Measurements from ENCODE around the gene MLPH.
"Not testable (repeated sequence)": the region's sequence is repeated elsewhere in the genome, so short reads cannot be mapped to it uniquely, and the experiment has no call there.

Gene MLPH

GRCh38 chr2:237593036-237593435 is 106.0 kb downstream of the MLPH start:
- DNase-seq (ENCODE audit: insufficient read length, low spot score) (no peak), FAIRE-seq (no peak)
- TF ChIP-seq, protein P1, sequence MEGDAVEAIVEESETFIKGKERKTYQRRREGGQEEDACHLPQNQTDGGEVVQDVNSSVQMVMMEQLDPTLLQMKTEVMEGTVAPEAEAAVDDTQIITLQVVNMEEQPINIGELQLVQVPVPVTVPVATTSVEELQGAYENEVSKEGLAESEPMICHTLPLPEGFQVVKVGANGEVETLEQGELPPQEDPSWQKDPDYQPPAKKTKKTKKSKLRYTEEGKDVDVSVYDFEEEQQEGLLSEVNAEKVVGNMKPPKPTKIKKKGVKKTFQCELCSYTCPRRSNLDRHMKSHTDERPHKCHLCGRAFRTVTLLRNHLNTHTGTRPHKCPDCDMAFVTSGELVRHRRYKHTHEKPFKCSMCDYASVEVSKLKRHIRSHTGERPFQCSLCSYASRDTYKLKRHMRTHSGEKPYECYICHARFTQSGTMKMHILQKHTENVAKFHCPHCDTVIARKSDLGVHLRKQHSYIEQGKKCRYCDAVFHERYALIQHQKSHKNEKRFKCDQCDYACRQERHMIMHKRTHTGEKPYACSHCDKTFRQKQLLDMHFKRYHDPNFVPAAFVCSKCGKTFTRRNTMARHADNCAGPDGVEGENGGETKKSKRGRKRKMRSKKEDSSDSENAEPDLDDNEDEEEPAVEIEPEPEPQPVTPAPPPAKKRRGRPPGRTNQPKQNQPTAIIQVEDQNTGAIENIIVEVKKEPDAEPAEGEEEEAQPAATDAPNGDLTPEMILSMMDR (IDR thresholded peaks at IDR 0.05; ENCODE audit: insufficient read depth, missing control alignments): no peak

DNA sequence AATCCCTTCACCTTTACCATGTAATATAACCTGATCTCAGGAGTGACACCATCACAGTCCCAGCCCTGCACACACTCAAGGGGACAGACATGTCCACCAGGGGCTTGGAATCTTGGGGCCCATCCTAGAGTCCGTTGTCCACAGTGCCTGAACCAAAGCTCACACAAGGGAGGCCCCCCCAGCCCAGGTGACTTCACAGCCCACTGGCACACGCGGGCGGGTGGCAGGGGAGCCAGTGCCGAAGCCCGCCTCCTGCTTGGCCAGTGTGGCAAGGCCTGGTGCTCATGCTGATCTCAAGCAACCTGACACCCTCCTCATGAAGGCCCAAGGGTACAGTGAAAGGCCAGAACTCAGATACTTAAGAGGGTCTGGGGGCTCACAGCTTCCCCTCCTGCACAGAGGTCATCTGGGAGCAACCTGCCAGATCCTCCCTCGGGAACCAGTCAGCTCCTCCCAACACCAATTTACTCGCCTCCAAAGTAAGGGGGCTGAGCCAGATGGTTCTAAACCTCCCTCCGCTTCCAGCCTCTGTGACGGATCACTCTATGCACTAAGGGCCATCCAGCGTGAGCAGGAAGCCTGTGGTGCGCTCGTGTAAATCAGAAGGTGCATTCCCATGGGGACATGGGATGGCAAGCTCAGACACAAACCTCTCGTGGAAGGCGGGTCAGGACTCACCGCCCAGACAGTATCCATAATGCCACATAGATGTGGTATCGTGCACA is 106.7 kb downstream of the MLPH start:
- TF ChIP-seq, protein P1 (IDR thresholded peaks at IDR 0.05; ENCODE audit: insufficient read depth, missing control alignments): no peak
- no peak for FAIRE-seq
- no peak for DNase-seq (ENCODE audit: insufficient read length, low spot score)

- TF ChIP-seq, protein P1 (IDR thresholded peaks at IDR 0.05; ENCODE audit: insufficient read depth, missing control alignments): no peak
- FAIRE-seq (no peak), DNase-seq (ENCODE audit: insufficient read length, low spot score) (no peak)
Observed at GRCh38 chr2:237594514-237594871, 107.4 kb downstream of the MLPH start.

DNA sequence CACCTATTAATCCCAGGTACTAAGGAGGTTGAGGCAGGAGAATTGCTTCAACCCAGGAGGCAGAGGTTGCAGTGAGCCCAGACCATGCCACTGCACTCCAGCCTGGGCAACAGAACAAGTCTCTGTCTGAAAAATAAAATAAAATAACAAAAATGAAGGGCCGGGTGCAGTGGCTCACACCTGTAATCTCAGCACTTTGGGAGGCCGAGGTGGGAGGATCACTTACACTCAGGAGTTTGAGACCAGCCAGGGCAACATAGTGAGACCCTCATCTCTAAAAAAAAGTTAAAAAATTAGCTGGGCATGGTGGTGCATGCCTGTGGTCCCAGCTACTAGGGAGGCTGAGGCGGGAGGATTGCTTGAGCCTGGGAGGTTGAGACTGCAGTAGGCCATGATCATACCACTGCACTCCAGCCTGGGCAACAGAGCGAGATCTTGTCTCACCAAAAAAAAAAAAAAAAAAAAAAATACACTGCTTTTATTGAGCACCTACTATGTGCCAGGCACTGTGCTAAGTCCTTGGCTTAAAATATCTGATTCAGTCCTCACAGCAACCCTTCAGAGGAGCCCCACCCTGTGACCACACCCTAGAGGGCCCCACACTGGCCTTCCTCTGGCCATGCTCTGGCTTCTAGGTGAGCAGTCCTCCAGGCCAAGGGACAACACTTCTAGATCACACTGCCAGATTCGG is 108.9 kb downstream of the MLPH start:
- FAIRE-seq: not testable (repeated sequence)

GRCh38 chr2:237596520-237597195 is 109.6 kb downstream of the MLPH start:
- TF ChIP-seq, protein P1 (IDR thresholded peaks at IDR 0.05; ENCODE audit: insufficient read depth, missing control alignments): no peak
- no peak for DNase-seq (ENCODE audit: insufficient read length, low spot score)
- no peak for FAIRE-seq

More for the DNA sequence above, 108.9 kb downstream of the MLPH start:
- DNase-seq (ENCODE audit: insufficient read length, low spot score): not testable (repeated sequence)

DNA sequence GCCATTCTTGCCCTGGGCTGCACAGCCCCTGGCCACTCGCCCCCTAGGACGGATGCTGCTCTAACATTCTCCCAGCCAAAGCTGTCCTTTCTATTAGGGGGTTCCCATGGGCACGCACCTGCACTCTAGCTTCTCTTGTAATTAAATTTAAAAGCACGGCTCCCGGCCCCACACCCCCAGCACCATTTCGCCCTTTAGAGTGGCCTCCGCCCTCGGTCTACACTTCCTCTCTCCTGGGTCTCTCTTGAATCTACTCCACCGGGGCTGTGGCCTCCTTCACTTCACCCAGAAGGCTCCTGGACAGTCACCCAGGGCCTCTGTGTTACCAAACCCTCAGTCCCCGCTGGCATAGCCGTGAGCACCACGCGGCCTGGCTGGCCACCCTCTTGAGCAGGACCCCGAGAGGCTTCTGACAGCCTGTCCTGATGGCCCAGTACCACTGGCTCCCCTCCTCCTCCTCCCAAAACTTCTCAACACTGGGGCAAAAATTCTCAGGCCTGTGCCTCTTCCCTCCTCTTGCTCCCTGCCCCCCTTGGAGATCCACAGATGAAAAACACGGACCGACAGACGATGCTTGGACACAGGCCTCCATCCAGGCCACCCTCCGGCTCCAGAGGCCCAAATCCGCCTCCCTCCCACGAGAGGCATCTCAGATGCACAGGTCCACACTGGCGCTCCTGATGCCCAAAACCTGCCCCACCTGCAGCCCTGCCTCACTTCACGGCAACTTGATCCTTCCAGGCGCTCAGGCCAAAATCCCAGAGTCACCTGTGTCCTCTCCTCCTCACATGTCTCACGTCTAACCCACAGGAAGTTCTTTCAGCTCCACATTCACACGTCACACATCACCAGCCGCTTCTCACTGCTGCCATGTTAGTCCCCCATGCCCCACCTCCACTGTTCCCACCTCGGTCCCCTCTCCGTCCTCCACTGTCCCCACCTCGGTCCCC is 110.4 kb downstream of the MLPH start:
- TF ChIP-seq, protein P1 (IDR thresholded peaks at IDR 0.05; ENCODE audit: insufficient read depth, missing control alignments): no peak
- DNase-seq (ENCODE audit: insufficient read length, low spot score) (no peak), FAIRE-seq (no peak)

Data from D721Med (cell line).